GM19035 (cell line): ENCODE measurements around the gene ANTXR1.

Experiments used
- ATAC-seq: cut with Tn5 transposase; IDR thresholded peaks from one replicate; pipeline ENCODE4 v1.9.1; 2021; ENCODE audit not compliant: unreplicated experiment

The ANTXR1 gene

DNA sequence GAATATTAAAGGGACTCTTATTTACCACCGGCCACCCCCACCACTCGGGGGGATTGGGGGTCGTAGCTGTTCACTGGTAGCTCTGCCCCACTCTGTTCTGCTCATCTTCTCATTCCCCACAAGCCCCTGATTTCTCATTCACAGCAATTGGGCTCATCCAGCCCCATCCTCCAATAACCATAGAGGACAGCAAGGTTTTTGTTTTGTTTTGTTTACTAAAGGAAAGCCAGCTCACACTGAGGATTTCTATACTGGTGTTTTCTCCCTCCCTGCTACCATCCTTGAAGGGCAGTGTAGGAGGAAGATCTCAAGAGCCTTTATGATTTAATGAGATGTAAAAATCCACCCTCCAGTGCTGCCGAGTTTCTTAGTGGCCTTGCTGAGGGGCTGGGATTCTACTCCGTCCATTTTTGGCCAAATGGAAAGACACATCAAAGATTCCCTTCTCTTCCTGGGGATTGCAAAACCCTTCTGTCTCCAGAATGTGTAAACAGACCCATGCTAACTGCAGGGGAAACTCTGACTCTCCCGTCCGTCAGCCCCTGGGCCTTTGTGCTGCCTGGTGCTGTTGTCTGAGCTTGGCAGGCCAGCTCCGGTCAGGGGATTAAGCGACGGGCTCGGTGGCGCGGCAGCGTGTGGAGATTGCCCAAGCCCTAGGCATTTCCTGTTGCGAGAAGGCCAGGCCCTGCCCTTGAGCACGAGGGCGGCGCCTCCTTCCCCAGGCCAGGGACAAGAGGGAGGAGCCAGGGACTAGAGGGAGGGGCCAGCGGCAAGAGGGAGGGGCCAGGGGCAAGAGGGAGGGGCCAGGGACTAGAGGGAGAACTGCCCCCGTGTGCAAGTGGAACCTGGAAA lies 165.0 kb downstream of the ANTXR1 start:
- no peak for ATAC-seq

DNA sequence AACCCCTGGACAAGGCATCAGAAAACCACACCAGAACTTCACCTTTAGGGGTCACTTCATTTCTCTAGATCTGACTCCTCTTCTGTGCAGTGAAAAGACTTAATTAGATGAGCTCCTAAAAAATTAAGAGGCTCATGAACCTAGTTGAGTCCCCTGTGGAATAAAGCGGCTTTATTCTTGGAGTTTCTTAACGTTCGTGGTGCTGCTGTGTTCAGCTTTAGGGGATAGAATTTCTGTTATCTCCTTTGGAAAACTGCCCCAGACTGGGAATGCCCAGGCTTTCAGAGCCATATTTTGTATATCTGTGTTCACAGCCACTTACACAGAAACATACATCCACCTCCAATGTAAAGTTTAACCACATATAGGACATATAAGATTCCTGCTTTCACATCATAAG lies 165.8 kb downstream of the ANTXR1 start:
- ATAC-seq, result no peak

DNA sequence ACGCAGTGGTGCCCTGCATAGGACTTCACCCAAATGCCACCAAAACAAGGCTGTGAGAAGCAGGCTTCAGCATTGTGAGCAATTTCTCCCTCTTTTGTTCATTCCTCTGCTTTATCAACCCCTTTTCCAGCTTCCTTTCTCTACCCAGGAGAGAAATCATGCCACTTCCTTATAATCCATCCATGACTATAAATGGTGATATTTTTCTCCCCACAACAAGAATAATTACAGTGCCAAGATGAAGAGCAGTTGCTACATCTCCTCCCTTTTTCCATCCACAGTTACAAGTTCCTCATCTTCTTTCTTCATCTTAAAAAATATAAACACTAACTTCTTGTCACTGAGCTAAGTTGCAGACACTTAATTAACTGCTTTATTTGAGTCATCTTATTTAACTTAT lies 167.2 kb downstream of the ANTXR1 start:
- ATAC-seq, result no peak

DNA sequence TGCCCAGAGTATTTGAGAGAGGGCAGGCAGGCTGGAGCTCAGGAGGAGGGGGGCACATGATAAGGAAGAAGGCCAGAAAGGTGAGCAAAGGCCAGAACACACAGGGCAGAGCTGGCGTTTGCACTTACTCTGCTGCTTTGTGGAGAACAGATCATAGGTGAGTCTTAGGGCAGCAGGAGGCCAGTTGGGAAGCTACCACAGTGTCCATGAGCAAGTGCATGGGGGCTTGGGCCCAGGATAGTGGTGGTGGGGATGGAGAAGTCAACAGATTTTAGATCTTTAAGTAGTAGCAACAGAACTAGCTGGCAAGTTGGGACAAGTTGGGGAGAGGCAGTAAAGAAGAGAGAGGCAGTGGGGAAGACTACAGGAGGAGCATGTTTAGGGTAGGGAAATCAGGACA lies 168.0 kb downstream of the ANTXR1 start:
- ATAC-seq, result no peak

DNA sequence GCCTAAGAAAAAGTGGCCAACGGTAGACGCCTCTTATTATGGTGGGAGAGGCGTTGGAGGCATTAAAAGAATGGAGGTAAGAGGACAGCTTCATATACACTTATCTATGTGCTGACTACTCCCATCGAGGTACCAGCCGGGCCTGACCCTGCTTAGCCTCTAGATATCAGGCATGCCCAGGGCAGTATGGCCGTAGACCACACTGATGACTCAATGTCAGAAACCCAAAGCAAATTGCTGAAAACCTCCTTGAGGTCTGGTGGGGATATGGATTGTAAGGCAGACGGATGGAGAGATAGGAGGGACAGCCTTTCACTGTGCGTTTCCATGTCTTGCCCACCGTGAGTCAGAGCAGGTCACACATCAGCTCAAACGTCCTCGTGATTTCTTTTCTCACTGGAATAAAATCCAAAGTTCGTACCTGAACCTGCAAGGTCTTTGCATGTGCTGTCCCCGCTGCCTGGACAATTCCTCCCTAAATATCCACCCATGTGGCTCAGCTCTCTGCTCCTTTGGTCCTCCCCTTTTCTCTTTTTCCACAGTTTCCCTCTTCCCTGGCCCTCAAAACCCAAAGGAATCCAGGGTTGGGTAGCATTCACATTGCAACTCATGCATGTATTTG lies 168.9 kb downstream of the ANTXR1 start:
- ATAC-seq, result no peak

DNA sequence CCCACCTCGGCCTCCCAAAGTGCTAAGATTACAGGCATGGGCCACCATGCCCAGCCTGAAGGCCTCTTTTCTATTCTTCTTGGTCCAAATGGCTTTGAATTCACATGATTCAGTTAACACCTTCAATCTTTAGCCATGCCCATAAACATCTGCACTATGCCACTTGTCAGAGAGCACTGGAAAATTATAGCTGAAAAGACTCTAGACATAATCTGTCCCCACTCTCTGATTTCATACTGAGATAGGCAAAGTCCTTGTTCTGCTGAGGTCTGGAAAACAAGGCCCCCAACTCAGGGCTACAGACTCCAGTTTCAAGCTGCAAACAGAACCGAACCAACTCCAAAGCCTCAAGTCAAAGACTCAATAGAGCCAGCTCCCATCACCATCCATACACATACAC lies 170.7 kb downstream of the ANTXR1 start:
- ATAC-seq, result no peak

DNA sequence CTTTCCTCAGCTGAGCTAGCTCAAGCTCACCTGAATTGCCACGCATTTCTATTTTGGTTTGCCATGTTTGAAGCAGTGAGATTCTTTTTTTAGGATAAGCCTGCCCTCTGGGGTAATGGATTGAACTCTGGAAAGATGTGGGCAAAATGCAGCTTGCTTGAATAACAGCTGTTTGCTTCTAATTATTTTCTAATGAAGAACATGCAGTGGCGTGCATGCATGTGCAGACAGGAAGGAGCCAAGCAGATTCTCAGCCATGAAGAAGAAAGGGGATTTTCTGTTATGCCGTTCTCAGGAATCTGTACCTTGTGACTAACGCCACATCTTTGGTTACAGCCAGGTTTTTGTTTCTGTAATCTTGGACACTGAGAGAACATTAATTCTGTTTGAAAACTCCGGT lies 171.2 kb downstream of the ANTXR1 start:
- no peak for ATAC-seq

DNA sequence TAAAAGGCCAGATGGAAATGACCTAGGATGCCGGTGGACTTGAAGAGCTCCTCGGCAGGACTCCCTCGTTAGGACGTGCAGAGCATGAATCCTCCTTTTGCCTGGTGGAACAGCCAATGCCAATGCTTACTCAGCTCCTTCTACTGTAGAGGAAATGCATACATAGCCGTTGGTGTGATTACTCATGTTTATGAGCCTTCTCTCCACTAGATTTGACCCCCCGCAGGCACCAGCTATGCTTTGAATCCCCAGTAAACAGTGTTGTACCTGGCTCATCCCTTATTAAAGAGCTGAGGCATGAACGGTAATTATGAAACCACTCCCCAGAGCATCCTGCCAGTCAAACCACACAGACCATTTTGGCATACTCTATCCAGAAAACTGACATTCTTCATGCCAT lies 172.8 kb downstream of the ANTXR1 start:
- ATAC-seq, result no peak

DNA sequence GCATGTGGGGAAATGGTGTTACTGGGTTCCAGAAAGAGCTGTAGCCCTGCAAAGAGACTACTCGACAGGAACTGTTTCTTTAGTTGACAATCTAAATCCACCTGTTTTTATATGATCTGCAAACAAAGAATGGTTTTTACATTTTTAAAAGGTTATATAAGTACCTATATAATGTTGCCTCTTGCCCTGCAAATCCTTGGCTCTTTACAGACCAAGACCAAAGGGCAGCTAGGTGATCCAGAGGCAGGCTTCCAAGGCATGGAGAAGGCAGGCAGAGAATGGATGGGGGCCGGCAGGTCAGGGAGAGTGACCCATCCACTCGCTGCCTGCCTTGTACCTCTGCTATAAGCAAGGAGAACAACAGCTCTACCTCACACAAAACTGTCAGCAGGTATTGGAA lies 173.6 kb downstream of the ANTXR1 start:
- no peak for ATAC-seq

DNA sequence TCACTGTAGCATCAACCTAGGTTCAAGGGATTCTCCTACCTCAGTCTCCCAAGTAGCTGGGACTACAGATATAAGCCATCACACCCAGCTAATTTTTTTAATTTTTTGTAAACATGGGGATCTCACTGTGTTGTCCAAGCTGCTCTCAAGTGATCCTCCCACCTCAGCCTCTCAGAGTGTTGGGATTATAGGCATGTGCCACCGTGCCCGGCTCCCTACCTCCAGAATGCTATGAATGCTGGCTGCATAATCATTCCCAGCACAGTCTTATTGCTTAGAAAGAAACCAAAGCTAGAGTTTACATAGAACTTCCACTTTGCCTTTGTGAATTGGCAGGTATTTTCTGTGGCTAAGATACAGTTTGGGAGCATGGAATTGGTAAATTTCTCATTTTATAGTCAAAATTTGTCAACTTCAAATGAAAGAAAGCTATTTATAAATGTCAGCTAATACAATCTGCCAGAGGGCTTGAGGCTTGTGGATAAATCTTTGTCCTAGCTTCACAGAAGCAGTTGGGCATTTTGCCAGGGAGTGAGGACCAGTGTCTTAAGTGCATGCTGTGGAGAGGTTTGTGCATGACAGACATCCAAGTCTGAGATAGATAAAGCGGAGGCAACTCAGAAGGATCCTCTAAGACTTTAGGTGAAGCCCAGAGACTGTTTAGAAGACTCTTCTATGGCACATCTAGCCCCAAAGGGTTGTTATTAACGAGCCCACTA lies 175.4 kb downstream of the ANTXR1 start:
- no peak for ATAC-seq

DNA sequence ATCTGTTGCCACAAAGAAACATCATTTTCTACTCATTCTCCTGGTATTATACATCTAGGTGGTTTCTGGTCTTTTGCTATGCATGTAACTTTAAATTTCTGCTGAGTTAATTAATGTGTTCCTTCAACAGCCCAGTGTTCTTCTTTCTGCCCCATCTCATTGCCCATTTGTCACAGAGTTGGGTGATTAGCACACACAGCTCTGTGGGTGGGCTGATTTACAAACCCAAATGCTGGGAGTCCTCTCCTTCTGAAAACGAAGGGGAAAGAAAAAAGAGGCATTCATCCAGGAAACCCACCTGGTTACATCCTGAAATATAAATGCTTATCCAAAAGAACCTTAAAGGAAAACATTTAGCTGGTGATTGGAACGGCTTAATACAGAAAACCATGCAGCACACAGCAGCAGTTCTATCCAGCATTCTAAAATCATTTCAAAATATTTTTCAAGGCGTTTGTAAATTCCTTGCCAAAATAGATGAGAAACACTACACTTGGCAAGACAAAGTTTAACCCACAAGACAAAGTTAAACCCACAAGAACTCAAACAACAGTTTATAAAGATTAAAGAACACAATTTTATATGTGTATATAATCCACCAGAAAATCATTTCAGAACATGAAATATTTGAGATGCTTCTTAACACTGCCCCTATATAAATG lies 177.9 kb downstream of the ANTXR1 start:
- ATAC-seq, result no peak

DNA sequence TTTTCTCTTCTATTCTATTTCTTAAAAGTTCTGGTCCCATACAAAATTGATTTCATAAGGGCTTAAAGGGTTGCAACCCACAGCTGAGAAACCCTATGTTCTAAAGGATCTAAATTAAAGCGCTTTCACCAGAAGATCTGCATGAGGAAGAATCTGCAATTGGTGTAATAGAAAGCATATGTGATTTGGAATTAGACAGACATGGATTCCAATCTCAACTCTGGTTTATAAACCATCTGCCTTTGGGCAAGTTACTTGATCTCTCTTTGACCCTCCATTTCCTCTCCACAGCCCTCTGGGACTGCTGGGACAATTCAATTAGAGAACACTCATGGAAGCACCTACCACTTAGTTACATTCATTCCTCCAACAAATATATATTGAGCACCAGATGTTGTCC lies 178.7 kb downstream of the ANTXR1 start:
- ATAC-seq, result no peak

DNA sequence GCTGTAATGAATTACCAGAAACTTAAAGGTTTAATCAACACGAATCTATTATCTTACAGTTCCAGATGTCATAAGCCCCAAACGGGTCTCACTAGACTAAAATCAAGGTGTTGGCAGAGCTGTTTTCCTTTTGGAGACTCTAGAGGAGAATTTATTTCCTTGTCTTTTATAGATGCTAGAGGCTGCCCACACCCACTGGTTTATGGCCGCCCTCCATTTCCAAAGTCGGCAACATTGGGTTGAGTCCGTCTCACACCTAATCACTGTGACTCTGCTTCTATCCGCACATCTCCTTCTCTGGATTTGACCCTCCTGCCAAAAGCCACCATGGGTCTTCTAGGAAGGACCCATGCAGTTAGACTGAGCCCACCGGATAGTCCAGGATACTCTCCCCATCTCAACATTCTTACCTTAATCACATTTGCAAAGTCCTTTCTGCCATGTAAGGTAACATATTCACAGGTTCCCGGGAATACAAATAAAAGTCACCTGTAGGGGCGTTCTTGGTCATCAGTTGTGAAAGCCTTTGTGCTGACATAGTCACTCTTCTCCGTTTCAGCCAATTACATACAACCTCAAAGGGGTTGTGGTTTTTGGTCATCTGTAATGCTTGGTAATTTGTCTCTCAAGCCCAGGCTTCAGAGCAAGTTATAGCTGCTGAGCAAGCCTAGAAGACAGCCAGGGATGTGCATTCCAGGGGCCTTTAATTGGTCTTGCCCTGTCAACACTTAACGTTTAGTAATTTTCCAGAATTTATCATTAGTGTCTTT lies 179.4 kb downstream of the ANTXR1 start:
- no peak for ATAC-seq

DNA sequence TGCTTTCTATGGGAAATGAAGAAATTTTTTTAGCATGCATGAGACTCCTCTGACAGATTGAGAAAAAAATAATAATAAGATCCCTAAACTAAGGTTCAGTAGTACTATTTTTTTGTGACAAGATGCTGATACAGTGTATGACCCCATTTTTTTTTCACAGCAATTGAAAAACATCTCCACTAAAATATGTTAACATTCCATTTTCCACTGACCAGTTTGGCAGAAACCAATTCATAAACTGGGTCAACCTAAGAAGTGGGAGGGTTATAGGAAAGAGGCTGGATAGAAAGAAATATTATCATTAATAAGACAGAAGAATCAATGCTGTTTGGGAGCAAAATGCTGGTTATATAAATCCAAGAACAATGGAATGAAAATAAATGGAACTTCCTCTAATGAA lies 182.7 kb downstream of the ANTXR1 start:
- ATAC-seq, result no peak

DNA sequence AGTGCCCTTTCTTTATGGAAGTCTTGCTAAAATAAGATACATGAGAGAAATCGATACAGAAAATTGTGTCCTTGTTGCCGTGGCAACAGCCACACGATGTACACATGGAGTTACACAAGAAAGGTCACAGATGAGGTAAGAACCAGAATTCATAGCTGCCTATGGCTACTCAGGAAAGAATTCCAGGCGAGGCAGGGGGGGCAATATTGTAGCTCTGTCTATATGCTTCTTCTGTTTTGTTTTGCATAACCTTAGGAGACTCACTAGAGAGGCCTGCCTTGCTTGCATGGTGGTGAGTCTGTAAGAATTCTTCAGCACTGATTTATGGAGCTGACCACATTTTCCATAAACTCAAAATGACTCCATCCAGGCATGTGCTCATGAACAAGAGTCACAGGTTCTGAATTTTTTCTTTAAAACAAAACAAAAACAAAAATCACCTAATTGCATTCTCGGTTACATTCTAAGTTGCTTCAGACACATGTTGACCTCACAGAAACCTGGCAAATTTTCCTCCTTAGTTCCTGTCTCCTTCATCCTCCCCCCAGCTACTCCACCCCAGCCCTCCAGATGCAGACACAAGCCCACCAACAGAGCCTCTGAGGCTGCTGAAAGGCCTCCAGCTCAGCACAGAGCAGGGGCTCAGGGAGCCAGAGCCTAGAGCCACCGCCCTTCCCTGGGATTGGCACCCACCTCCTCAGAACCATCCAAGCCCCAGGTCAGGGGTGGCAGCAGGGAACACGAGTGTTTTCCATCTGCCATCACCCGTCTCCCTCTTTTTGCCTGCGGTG lies 183.5 kb downstream of the ANTXR1 start:
- no peak for ATAC-seq

DNA sequence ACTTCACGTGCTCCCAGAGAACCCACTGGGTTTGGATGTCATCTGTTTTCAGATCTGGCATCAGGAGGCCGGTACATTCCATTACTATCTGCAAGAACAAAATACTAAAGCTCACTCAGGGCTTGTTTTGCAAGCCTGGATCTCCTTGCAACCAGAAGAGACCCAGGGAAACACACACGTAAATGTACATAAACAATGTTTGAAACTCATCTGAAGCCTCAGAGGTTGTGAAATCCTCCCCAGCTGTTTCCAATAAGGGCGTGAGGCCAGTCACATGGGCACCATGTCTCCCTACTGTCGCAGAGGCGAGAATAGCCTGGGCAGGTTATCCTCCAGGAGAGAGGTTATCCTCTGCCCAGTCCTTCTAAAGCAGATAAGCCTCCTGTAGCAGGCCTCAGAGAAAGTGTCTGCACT lies 187.1 kb downstream of the ANTXR1 start:
- no peak for ATAC-seq

DNA sequence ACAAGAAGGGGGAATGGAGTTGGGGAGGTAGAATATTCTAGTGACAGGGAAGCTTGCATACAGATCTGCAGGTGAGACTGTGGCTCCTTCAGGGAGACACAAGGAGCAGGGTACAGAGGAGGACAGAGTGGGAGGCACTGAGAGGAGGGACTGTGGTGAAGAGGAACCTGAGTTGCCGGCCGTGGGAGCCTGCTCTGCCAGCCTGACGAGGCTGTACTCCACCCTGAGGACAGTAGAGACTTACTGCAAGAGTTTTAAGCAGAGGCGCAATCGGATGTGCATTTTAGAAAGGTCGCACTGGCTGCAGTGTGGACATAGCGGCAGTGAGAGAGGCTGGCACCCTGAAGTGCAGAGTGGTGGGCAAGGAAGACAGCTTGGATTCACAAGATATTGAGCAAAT lies 188.3 kb downstream of the ANTXR1 start:
- ATAC-seq, result no peak

DNA sequence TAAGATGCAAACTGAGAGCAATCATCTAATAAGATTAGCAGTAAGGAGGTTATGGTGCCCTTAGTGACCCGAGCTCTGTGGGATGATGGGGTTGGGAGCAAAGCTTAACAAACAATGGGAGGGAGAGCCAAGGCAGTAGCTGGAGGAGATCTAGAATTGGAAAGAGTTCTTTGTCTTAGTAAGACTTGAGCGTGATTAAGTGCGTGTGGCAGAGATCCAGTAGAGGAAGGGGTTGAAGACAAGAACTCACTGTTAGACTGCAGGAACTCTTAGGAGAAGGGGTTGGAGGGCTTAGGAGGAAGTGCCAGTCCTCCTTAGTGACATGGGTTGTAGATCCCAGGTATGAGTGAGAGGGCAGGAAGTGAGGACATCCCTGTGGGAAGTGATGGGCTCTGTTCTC lies 189.3 kb downstream of the ANTXR1 start:
- ATAC-seq, result no peak

DNA sequence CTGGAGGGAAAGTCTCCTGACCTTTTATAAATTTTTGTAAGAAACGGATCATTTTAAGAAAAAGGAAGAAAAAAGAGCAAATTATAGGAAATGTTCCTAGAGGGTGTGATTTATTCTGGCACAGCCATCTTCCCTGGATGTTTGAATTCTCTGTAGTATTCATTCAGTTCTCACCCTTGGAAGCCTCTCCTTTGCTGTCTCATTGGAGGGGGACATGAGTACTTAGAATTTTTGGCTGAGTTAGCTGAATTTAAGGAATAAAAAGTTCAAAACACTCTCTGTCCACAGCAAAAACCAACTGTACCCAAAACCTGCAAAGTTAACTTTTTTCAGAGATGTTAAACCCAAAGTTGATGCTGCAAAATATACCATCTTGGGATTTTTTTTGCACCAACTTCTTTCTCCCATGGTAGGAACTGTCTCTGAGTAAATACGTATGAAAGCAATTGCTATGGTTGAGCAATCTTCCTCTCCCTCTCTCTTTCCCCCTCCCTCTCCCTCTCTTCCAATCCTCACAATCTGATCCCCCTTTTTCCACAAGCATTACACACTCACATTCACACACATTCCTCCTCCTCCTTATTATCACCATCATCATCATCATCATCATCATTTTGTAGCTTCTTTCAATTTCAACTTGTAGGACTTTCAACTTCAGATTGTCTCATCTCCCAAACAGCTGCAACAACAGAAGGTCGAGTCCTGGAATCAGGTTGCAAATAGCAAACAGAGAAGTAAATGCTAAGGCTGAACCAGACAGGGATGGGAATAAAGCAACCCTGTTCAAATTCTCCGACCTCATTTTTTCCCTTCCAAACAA lies 190.4 kb downstream of the ANTXR1 start:
- ATAC-seq, result no peak
